OCI-LY7 (cell line): Measurements from ENCODE around the gene ELAVL2. TPM values are rescaled to one million over a fixed set of nuclear protein-coding genes. Genes with fewer than 3 reads are reported as not detected.

Experiments
- BruUV-seq: library from RNA; stranded (reverse); fragments of 400-500 nt; replicated peaks from 2 replicates; lab custom pipeline; 2021; lab: Mats Ljungman, UMichigan
- CTCF ChIA-PET: fragments of 300-600 bp; sonication (Branson Sonifier 250); formaldehyde crosslinking; loops from one replicate; lab custom pipeline; 2022; ENCODE audit warnings: antibody characterized with exemption; ENCODE audit not compliant: unreplicated experiment; lab: Charles Lee
- POLR2A ChIA-PET: fragments of 300-600 bp; sonication (Branson Sonifier 250); formaldehyde crosslinking; loops from one replicate; lab custom pipeline; 2022; ENCODE audit warnings: antibody characterized with exemption; lab: Charles Lee
- DNase-seq: peaks from one replicate; pipeline ENCODE4 v3.0.0-alpha.2; 2015; ENCODE audit warnings: low spot score
- H2AFZ ChIP-seq: fragments of 200-600 bp; sonication (generic), shearing (Covaris generic); 2 replicates; pipeline ENCODE4 v1.6.1; 2014; ENCODE audit warnings: mild to moderate bottlenecking, antibody characterized with exemption, low read length, moderate library complexity
- H3K27ac ChIP-seq: fragments of 200-600 bp; sonication (generic); 2 replicates; pipeline ENCODE4 v1.5.1; 2014; ENCODE audit warnings: mixed run types, low read depth, mild to moderate bottlenecking, moderate library complexity, low read length, inconsistent platforms; ENCODE audit not compliant: poor library complexity, severe bottlenecking
- H3K36me3 ChIP-seq: fragments of 200-600 bp; sonication (generic); 2 replicates; pipeline ENCODE4 v1.6.1; 2014; ENCODE audit warnings: mild to moderate bottlenecking, antibody characterized with exemption, low read length, moderate library complexity, mixed read lengths; ENCODE audit not compliant: insufficient read depth
- H3K4me1 ChIP-seq: fragments of 200-600 bp; sonication (generic); 2 replicates; pipeline ENCODE4 v1.5.1; 2014; ENCODE audit warnings: mild to moderate bottlenecking, low read length; ENCODE audit not compliant: insufficient read depth, poor library complexity, severe bottlenecking
- H3K4me2 ChIP-seq: fragments of 200-600 bp; sonication (generic); 2 replicates; pipeline ENCODE4 v1.6.1; 2014; ENCODE audit warnings: mild to moderate bottlenecking, low read length
- H3K4me3 ChIP-seq: fragments of 200-600 bp; sonication (generic); 2 replicates; pipeline ENCODE4 v1.5.1; 2014; ENCODE audit warnings: mild to moderate bottlenecking, low read depth, low read length; ENCODE audit not compliant: poor library complexity, severe bottlenecking
- H3K79me2 ChIP-seq: fragments of 200-600 bp; sonication (generic); 2 replicates; pipeline ENCODE4 v1.6.1; 2016; ENCODE audit warnings: low read depth, mild to moderate bottlenecking, low read length, moderate library complexity, mixed read lengths; ENCODE audit not compliant: insufficient read depth
- H3K9me2 ChIP-seq: fragments of 200-600 bp; sonication (generic); 2 replicates; pipeline ENCODE4 v1.6.1; 2016; ENCODE audit warnings: mild to moderate bottlenecking, low read length, mixed read lengths; ENCODE audit not compliant: insufficient read depth
- H3K9me3 ChIP-seq: fragments of 200-600 bp; sonication (generic); 2 replicates; pipeline ENCODE4 v1.6.1; 2014; ENCODE audit warnings: mild to moderate bottlenecking, mixed run types, low read length, mixed read lengths
- H4K20me1 ChIP-seq: fragments of 200-600 bp; sonication (generic); 2 replicates; pipeline ENCODE4 v1.6.1; 2014; ENCODE audit warnings: mild to moderate bottlenecking, antibody characterized with exemption, low read length, moderate library complexity, mixed read lengths; ENCODE audit not compliant: insufficient read depth
- CTCF ChIP-seq: fragments of 200-600 bp; sonication (generic); conservative IDR thresholded peaks from 2 replicates; pipeline ENCODE4 v1.5.1; 2014; ENCODE audit warnings: mild to moderate bottlenecking, antibody characterized with exemption, low read length, moderate library complexity, mixed read lengths
- EZH2phosphoT487 ChIP-seq: fragments of 200-600 bp; sonication (generic); IDR thresholded peaks from 2 replicates; pipeline ENCODE4 v1.6.1; 2018; ENCODE audit warnings: low read depth, borderline replicate concordance, mild to moderate bottlenecking, mixed run types, antibody characterized with exemption, low read length, moderate library complexity, mixed read lengths
- intact Hi-C: fragments of 100-400 bp; cut with micrococcal nuclease; formaldehyde crosslinking; loops from one replicate; pipeline ENCODE4 v1.10.0; 2022; ENCODE audit not compliant: unreplicated experiment
- total RNA-seq, 2 experiments: library from RNA; depleted of rRNA in 1 of 2; stranded (reverse); fragments of >200 nt in 1 of 2; shearing (Covaris generic) in 1 of 2; gene quantifications; 2 replicates each; pipeline ENCODE4 v1.2.3, GENCODE V29; 2014 to 2022

Gene ELAVL2
- total RNA-seq, 2 experiments from 2014 or later: not detected

GRCh38 chr9:23823269-23823668 lies 2.8 kb downstream of the ELAVL2 start:
- Histone ChIP-seq H3K9me2 (no peaks in the 10 kb centered on the region), H4K20me1 (no peaks in the 10 kb centered on the region; the same call in 1 of the 2 replicates), H3K27ac (no peak overlapping the region), H3K79me2 (no peaks in the 10 kb centered on the region), H3K36me3 (no peaks in the 10 kb centered on the region), H3K4me3 (no peak overlapping the region), H3K9me3 (no peaks in the 10 kb centered on the region), H3K4me1 (no peaks in the 10 kb centered on the region), H2AFZ (no peak overlapping the region), H3K4me2 (no peak overlapping the region)
- intact Hi-C loops: no loop called here
- ChIA-PET CTCF (no interaction called here), POLR2A (no interaction called here)
- BruUV-seq: no TSS peak
- TF ChIP-seq EZH2phosphoT487: no peak
- TF ChIP-seq CTCF: no peak
- no peak for DNase-seq

GRCh38 chr9:23822261-23823169 lies 3.5 kb downstream of the ELAVL2 start:
- intact Hi-C loops: no loop called here
- no peaks in the 10 kb centered on the region for H4K20me1 ChIP-seq
- CTCF ChIA-PET: no interaction called here
- no peak overlapping the region for H3K4me3 ChIP-seq
- no TSS peak for BruUV-seq
- no peak for DNase-seq
- TF ChIP-seq CTCF: no peak
- no peak for TF ChIP-seq EZH2phosphoT487
- POLR2A ChIA-PET: no interaction called here
- H3K4me1 ChIP-seq: no peaks in the 10 kb centered on the region
- H3K27ac ChIP-seq: no peak overlapping the region
- no peak overlapping the region for H2AFZ ChIP-seq
- H3K9me2 ChIP-seq: no peaks in the 10 kb centered on the region
- no peaks in the 10 kb centered on the region for H3K9me3 ChIP-seq
- H3K36me3 ChIP-seq: no peaks in the 10 kb centered on the region
- H3K79me2 ChIP-seq: no peaks in the 10 kb centered on the region
- no peak overlapping the region for H3K4me2 ChIP-seq
